Liver (tissue), 9 donors: Measurements from ENCODE around the gene NEMF. TPM values are rescaled to one million over a fixed set of nuclear protein-coding genes. Genes with fewer than 3 reads are reported as not detected.

Experiments
- DNase-seq: peaks from one replicate; pipeline ENCODE4 v3.0.0-alpha.2; 2017; ENCODE audit warnings: low spot score
- H3K27ac ChIP-seq, 2 donors: one replicate each; pipeline ENCODE4 v1.7.0; 2013; ENCODE audit warnings: inconsistent platforms in 2 of 2, low read length in 2 of 2, control low read depth in 1 of 2, low read depth in 1 of 2, mild to moderate bottlenecking in 1 of 2
- H3K27me3 ChIP-seq, 4 donors: one replicate each; pipeline versions ENCODE4 v1.6.1 to v1.7.0; 2013; ENCODE audit warnings: low read length in 3 of 4, inconsistent platforms in 1 of 4, mild to moderate bottlenecking in 1 of 4, moderate library complexity in 1 of 4; ENCODE audit not compliant: control insufficient read depth in 4 of 4, insufficient read depth in 4 of 4
- H3K36me3 ChIP-seq, 4 donors: one replicate each; pipeline versions ENCODE4 v1.6.1 to v1.7.0; 2013; ENCODE audit warnings: low read length in 3 of 4, mild to moderate bottlenecking in 3 of 4, low read depth in 1 of 4, moderate library complexity in 1 of 4; ENCODE audit not compliant: control insufficient read depth in 4 of 4, insufficient read depth in 3 of 4
- H3K4me1 ChIP-seq, 4 donors: one replicate each; pipeline versions ENCODE4 v1.6.1 to v1.7.0; 2013; ENCODE audit warnings: low read length in 3 of 4, mild to moderate bottlenecking in 3 of 4, moderate library complexity in 1 of 4; ENCODE audit not compliant: control insufficient read depth in 4 of 4, insufficient read depth in 4 of 4
- H3K4me3 ChIP-seq, 3 donors: one replicate each; pipeline versions ENCODE4 v1.6.1 to v1.7.0; 2013; ENCODE audit warnings: low read length in 3 of 3, control low read depth in 1 of 3, low read depth in 1 of 3, mild to moderate bottlenecking in 1 of 3
- H3K9ac ChIP-seq, 2 donors: one replicate each; pipeline ENCODE4 v1.7.0; 2013; ENCODE audit warnings: low read length in 2 of 2, mild to moderate bottlenecking in 2 of 2, moderate library complexity in 2 of 2, control low read depth in 1 of 2, low read depth in 1 of 2
- H3K9me3 ChIP-seq, 4 donors: one replicate each; pipeline versions ENCODE4 v1.6.1 to v1.7.0; 2013; ENCODE audit warnings: low read length in 3 of 4; ENCODE audit not compliant: control insufficient read depth in 4 of 4
- ATF3 ChIP-seq: IDR thresholded peaks from 2 replicates; pipeline ENCODE4 v1.6.1; 2016; ENCODE audit warnings: antibody characterized with exemption
- CTCF ChIP-seq: fragments of 150-350 bp; IDR thresholded peaks from 2 replicates; pipeline ENCODE4 v1.5.1; 2017; ENCODE audit warnings: improper control_type of control experiment, low read depth, low read length; ENCODE audit not compliant: missing input control
- EGR1 ChIP-seq, 2 donors: IDR thresholded peaks; 2 replicates each; pipeline ENCODE4 v1.6.1; 2016 to 2018; ENCODE audit warnings: antibody characterized with exemption in 2 of 2, low read depth in 2 of 2
- FOXA1 ChIP-seq: IDR thresholded peaks from 2 replicates; pipeline ENCODE4 v1.6.1; 2016; ENCODE audit warnings: antibody characterized with exemption
- FOXA2 ChIP-seq: IDR thresholded peaks from 2 replicates; pipeline ENCODE4 v1.6.1; 2016; ENCODE audit warnings: antibody characterized with exemption
- GABPA ChIP-seq, 2 donors: IDR thresholded peaks in 1 of 2; conservative IDR thresholded peaks in 1 of 2; 2 replicates each; pipeline ENCODE4 v1.6.1; 2016; ENCODE audit warnings: antibody characterized with exemption in 2 of 2, mild to moderate bottlenecking in 1 of 2, moderate library complexity in 1 of 2
- HNF4A ChIP-seq, 2 donors: conservative IDR thresholded peaks; 2 replicates each; pipeline ENCODE4 v1.6.1; 2016; ENCODE audit warnings: antibody characterized with exemption in 2 of 2, mild to moderate bottlenecking in 2 of 2
- HNF4G ChIP-seq: IDR thresholded peaks from 2 replicates; pipeline ENCODE4 v1.6.1; 2016; ENCODE audit warnings: antibody characterized with exemption
- JUND ChIP-seq, 2 donors: IDR thresholded peaks; 2 replicates each; pipeline ENCODE4 v1.6.1; 2016; ENCODE audit warnings: antibody characterized with exemption in 2 of 2
- MAX ChIP-seq: IDR thresholded peaks from 2 replicates; pipeline ENCODE4 v1.6.1; 2016; ENCODE audit warnings: antibody characterized with exemption
- NR2F2 ChIP-seq: IDR thresholded peaks from 2 replicates; pipeline ENCODE4 v1.6.1; 2016; ENCODE audit warnings: antibody characterized with exemption
- RAD21 ChIP-seq, 2 donors: IDR thresholded peaks; 2 replicates each; pipeline ENCODE4 v1.6.1; 2016; ENCODE audit warnings: antibody characterized with exemption in 2 of 2, mild to moderate bottlenecking in 2 of 2
- REST ChIP-seq: IDR thresholded peaks from 2 replicates; pipeline ENCODE4 v1.6.1; 2016; ENCODE audit warnings: antibody characterized with exemption, mild to moderate bottlenecking
- RXRA ChIP-seq, 2 donors: IDR thresholded peaks; 2 replicates each; pipeline ENCODE4 v1.6.1; 2017 to 2018; ENCODE audit warnings: antibody characterized with exemption in 2 of 2, mild to moderate bottlenecking in 1 of 2
- SP1 ChIP-seq: IDR thresholded peaks from 2 replicates; pipeline ENCODE4 v1.6.1; 2018; ENCODE audit warnings: antibody characterized with exemption, mild to moderate bottlenecking
- TAF1 ChIP-seq: conservative IDR thresholded peaks from 2 replicates; pipeline ENCODE4 v1.6.1; 2016; ENCODE audit warnings: antibody characterized with exemption, mild to moderate bottlenecking
- YY1 ChIP-seq: IDR thresholded peaks from 2 replicates; pipeline ENCODE4 v1.6.1; 2016; ENCODE audit warnings: antibody characterized with exemption, mild to moderate bottlenecking
- ZBTB33 ChIP-seq: IDR thresholded peaks from 2 replicates; pipeline ENCODE4 v1.6.1; 2016; ENCODE audit warnings: antibody characterized with exemption
- WGBS: extraction: QIAGEN DNeasy Blood & Tissue Kit; methylation state at CpG from one replicate; pipeline ENCODE4 v1.1.7; 2013; 5-methylcytosine and 5-hydroxymethylcytosine counted together
- polyA plus RNA-seq, 2 donors: library from polyadenylated mRNA; stranded (reverse) in 1 of 2; unstranded in 1 of 2; fragments of 200-250 nt in 1 of 2; fragments of >200 nt in 1 of 2; fragmentation: Nextera tagmentation in 1 of 2; extraction: Ambion mirVana in 1 of 2; gene quantifications; one replicate each; pipeline versions ENCODE4 v1.2.1 to v1.2.3, GENCODE V29; 2013 to 2015
- total RNA-seq, 2 donors: library from RNA; depleted of rRNA; stranded (reverse); fragments of >200 nt; gene quantifications; one replicate each; pipeline ENCODE4 v1.2.3, GENCODE V29; 2014
- donor health status: healthy.
- donor health status: healthy.
- donor health status: healthy.
- donor health status: healthy.
- donor health status: healthy.

The NEMF gene
- total and polyA plus RNA-seq, 4 donors: 7.9 to 37.2 (median 31.1) TPM

- H3K9me3 ChIP-seq: no peaks in the 10 kb centered on the region
Measured at GRCh38 chr14:49863487-49864281, 11.1 kb upstream of the NEMF start.

GRCh38 chr14:49862089-49862673 is 9.6 kb upstream of the NEMF start:
- no peaks in the 10 kb centered on the region for H3K36me3 ChIP-seq

More at GRCh38 chr14:49863487-49864281, 11.1 kb upstream of the NEMF start:
- DNase-seq: no peak
- H3K36me3 ChIP-seq: no peaks in the 10 kb centered on the region
- 18% methylated on average over 9 of the region's 9 CpGs for WGBS
- H3K27ac ChIP-seq: peak overlapping the region; percentile 99
- H3K4me3 ChIP-seq: peak overlapping the region; percentile 51 to 92 (median 86)
- TF ChIP-seq RXRA (IDR thresholded peaks at IDR 0.05) (no peak), MAX (no peak), HNF4A (conservative IDR thresholded peaks at IDR 0.05) (no peak), FOXA1 (no peak), SP1 (no peak), FOXA2 (no peak)
- H3K9ac ChIP-seq: peak overlapping the region; percentile 100
- no peaks in the 10 kb centered on the region for H3K27me3 ChIP-seq
- H3K4me1 ChIP-seq: peaks cover 0 to 29% (median 7%) of the 10 kb centered on the region in 4 donors

More at GRCh38 chr14:49862089-49862673, 9.6 kb upstream of the NEMF start:
- under 1% methylated on average over 29 of the region's 30 CpGs for WGBS
- no peak for TF ChIP-seq ATF3
- TF ChIP-seq MAX: peak; percentile 5
- no peak for TF ChIP-seq EGR1 (IDR thresholded peaks at IDR 0.05; ENCODE audit: low read depth in 2 of 2)
- TF ChIP-seq NR2F2: no peak
- TF ChIP-seq TAF1: peak; percentile 61
- TF ChIP-seq GABPA (IDR thresholded peaks at IDR 0.05 in 1 of 2, conservative IDR thresholded peaks at IDR 0.05 in 1 of 2): no peak
- TF ChIP-seq FOXA2: no peak
- TF ChIP-seq HNF4A (conservative IDR thresholded peaks at IDR 0.05): no peak
- TF ChIP-seq HNF4G: no peak
- no peak for TF ChIP-seq RXRA (IDR thresholded peaks at IDR 0.05)
- peak; percentile 66 to 73 for TF ChIP-seq RAD21 (IDR thresholded peaks at IDR 0.05)
- TF ChIP-seq FOXA1: no peak
- TF ChIP-seq YY1: peak; percentile 99
- peak; percentile 100 for TF ChIP-seq CTCF
- no peak for TF ChIP-seq JUND (IDR thresholded peaks at IDR 0.05)
- TF ChIP-seq SP1: peak; percentile 18
- TF ChIP-seq ZBTB33: no peak
- TF ChIP-seq REST: no peak
- Histone ChIP-seq H3K27ac (peak overlapping the region; percentile 99), H3K27me3 (no peaks in the 10 kb centered on the region), H3K9me3 (no peaks in the 10 kb centered on the region), H3K9ac (peak overlapping the region; percentile 95 to 98), H3K4me3 (peak overlapping the region; percentile 64 to 80 (median 78)), H3K4me1 (peaks cover 0 to 20% (median 5%) of the 10 kb centered on the region in 4 donors)
- DNase-seq: peak; percentile 92
